Measurements from ENCODE around the gene KCNG2. TPM values are rescaled to one million over a fixed set of nuclear protein-coding genes. Genes with fewer than 3 reads are reported as not detected.
"Not testable (repeated sequence)": the region's sequence is repeated elsewhere in the genome, so short reads cannot be mapped to it uniquely, and the experiment has no call there.

KCNG2 gene
- total and polyA plus RNA-seq, 4 donors, result 0.03 to 0.23 (median 0.08) TPM; not detected in 1

- DNase-seq (ENCODE audit: low spot score), result no peak
- H3K36me3 ChIP-seq (ENCODE audit: control insufficient read depth in 4 of 4, insufficient read depth in 3 of 4, low read depth in 1 of 4, low read length in 3 of 4), result peaks cover 3 to 9% (median 5%) of the 10 kb centered on the region in 4 donors
- WGBS, result 94% methylated on average over 36 of the region's 36 CpGs
- H3K9me3 ChIP-seq (ENCODE audit: control insufficient read depth in 4 of 4, low read length in 3 of 4), result peaks cover 0 to 1% (median 0%) of the 10 kb centered on the region in 4 donors
- H3K9ac ChIP-seq (ENCODE audit: low read depth in 1 of 2, low read length in 2 of 2), result no peak overlapping the region
- H3K4me3 ChIP-seq (ENCODE audit: low read depth in 1 of 3, low read length in 3 of 3), result no peak overlapping the region
- no peak for TF ChIP-seq CTCF (IDR thresholded peaks at IDR 0.05; ENCODE audit: low read depth, low read length, missing input control)
- no peak for TF ChIP-seq RXRA (IDR thresholded peaks at IDR 0.05)
- no peaks in the 10 kb centered on the region for H3K27me3 ChIP-seq (ENCODE audit: control insufficient read depth in 4 of 4, insufficient read depth in 4 of 4, low read length in 3 of 4)
- H3K27ac ChIP-seq (ENCODE audit: low read depth in 1 of 2, low read length in 2 of 2), result no peak overlapping the region
- no peaks in the 10 kb centered on the region for H3K4me1 ChIP-seq (ENCODE audit: control insufficient read depth in 4 of 4, insufficient read depth in 4 of 4, low read length in 3 of 4)
Measured at GRCh38 chr18:79748321-79749180, 49.2 kb upstream of the KCNG2 start.

GRCh38 chr18:79749251-79750191, 48.2 kb upstream of the KCNG2 start:
- peaks cover 0 to 1% (median 0%) of the 10 kb centered on the region in 4 donors for H3K9me3 ChIP-seq (ENCODE audit: control insufficient read depth in 4 of 4, low read length in 3 of 4)
- no peak overlapping the region for H3K4me3 ChIP-seq (ENCODE audit: low read depth in 1 of 3, low read length in 3 of 3)
- no peak for DNase-seq (ENCODE audit: low spot score)
- TF ChIP-seq EGR1 (IDR thresholded peaks at IDR 0.05; ENCODE audit: low read depth in 2 of 2), result no peak
- no peak for TF ChIP-seq RAD21 (IDR thresholded peaks at IDR 0.05)
- no peaks in the 10 kb centered on the region for H3K27me3 ChIP-seq (ENCODE audit: control insufficient read depth in 4 of 4, insufficient read depth in 4 of 4, low read length in 3 of 4)
- H3K36me3 ChIP-seq (ENCODE audit: control insufficient read depth in 4 of 4, insufficient read depth in 3 of 4, low read depth in 1 of 4, low read length in 3 of 4), result peaks cover 7 to 17% (median 9%) of the 10 kb centered on the region in 4 donors
- H3K9ac ChIP-seq (ENCODE audit: low read depth in 1 of 2, low read length in 2 of 2), result no peak overlapping the region
- WGBS, result 91% methylated on average over 49 of the region's 49 CpGs
- no peak overlapping the region for H3K27ac ChIP-seq (ENCODE audit: low read depth in 1 of 2, low read length in 2 of 2)
- H3K4me1 ChIP-seq (ENCODE audit: control insufficient read depth in 4 of 4, insufficient read depth in 4 of 4, low read length in 3 of 4), result no peaks in the 10 kb centered on the region

- H3K27me3 ChIP-seq (ENCODE audit: control insufficient read depth in 4 of 4, insufficient read depth in 4 of 4, low read length in 3 of 4), result no peaks in the 10 kb centered on the region
- no peak for DNase-seq (ENCODE audit: low spot score)
- H3K9me3 ChIP-seq (ENCODE audit: control insufficient read depth in 4 of 4, low read length in 3 of 4), result peaks cover 0 to 1% (median 0%) of the 10 kb centered on the region in 4 donors
- peaks cover 6 to 27% (median 13%) of the 10 kb centered on the region in 4 donors for H3K36me3 ChIP-seq (ENCODE audit: control insufficient read depth in 4 of 4, insufficient read depth in 3 of 4, low read depth in 1 of 4, low read length in 3 of 4)
- no peak overlapping the region for H3K9ac ChIP-seq (ENCODE audit: low read depth in 1 of 2, low read length in 2 of 2)
- WGBS, result 63% methylated on average over 13 of the region's 13 CpGs
- TF ChIP-seq SP1 (IDR thresholded peaks at IDR 0.05) (no peak), TAF1 (conservative IDR thresholded peaks at IDR 0.05) (no peak), RXRA (IDR thresholded peaks at IDR 0.05) (no peak), ZBTB33 (IDR thresholded peaks at IDR 0.05) (no peak), FOXA1 (IDR thresholded peaks at IDR 0.05) (no peak), HNF4A (conservative IDR thresholded peaks at IDR 0.05) (peak in 1 of 2 donors; percentile 24), GABPA (IDR thresholded peaks at IDR 0.05 in 1 of 2, conservative IDR thresholded peaks at IDR 0.05 in 1 of 2) (no peak)
- H3K4me3 ChIP-seq (ENCODE audit: low read depth in 1 of 3, low read length in 3 of 3), result no peak overlapping the region
- H3K4me1 ChIP-seq (ENCODE audit: control insufficient read depth in 4 of 4, insufficient read depth in 4 of 4, low read length in 3 of 4), result no peaks in the 10 kb centered on the region
- no peak overlapping the region for H3K27ac ChIP-seq (ENCODE audit: low read depth in 1 of 2, low read length in 2 of 2)
Measured at GRCh38 chr18:79750980-79751571, 46.7 kb upstream of the KCNG2 start.

GRCh38 chr18:79751918-79752578, 45.7 kb upstream of the KCNG2 start:
- H3K27ac ChIP-seq (ENCODE audit: low read depth in 1 of 2, low read length in 2 of 2); DNase-seq (ENCODE audit: low spot score); H3K4me3 ChIP-seq (ENCODE audit: low read depth in 1 of 3, low read length in 3 of 3); H3K9ac ChIP-seq (ENCODE audit: low read depth in 1 of 2, low read length in 2 of 2); H3K27me3 ChIP-seq (ENCODE audit: control insufficient read depth in 4 of 4, insufficient read depth in 4 of 4, low read length in 3 of 4); H3K4me1 ChIP-seq (ENCODE audit: control insufficient read depth in 4 of 4, insufficient read depth in 4 of 4, low read length in 3 of 4); H3K9me3 ChIP-seq (ENCODE audit: control insufficient read depth in 4 of 4, low read length in 3 of 4): not testable (repeated sequence)
- WGBS, result 94% methylated on average over 17 of the region's 20 CpGs
- peaks cover 3 to 27% (median 13%) of the 10 kb centered on the region in 4 donors for H3K36me3 ChIP-seq (ENCODE audit: control insufficient read depth in 4 of 4, insufficient read depth in 3 of 4, low read depth in 1 of 4, low read length in 3 of 4)

GRCh38 chr18:79752946-79753345, 44.8 kb upstream of the KCNG2 start:
- not testable (repeated sequence) for H3K9ac ChIP-seq (ENCODE audit: low read depth in 1 of 2, low read length in 2 of 2); H3K4me1 ChIP-seq (ENCODE audit: control insufficient read depth in 4 of 4, insufficient read depth in 4 of 4, low read length in 3 of 4); H3K4me3 ChIP-seq (ENCODE audit: low read depth in 1 of 3, low read length in 3 of 3); H3K9me3 ChIP-seq (ENCODE audit: control insufficient read depth in 4 of 4, low read length in 3 of 4); H3K27me3 ChIP-seq (ENCODE audit: control insufficient read depth in 4 of 4, insufficient read depth in 4 of 4, low read length in 3 of 4); DNase-seq (ENCODE audit: low spot score); H3K27ac ChIP-seq (ENCODE audit: low read depth in 1 of 2, low read length in 2 of 2)
- peaks cover 3 to 24% (median 13%) of the 10 kb centered on the region in 4 donors for H3K36me3 ChIP-seq (ENCODE audit: control insufficient read depth in 4 of 4, insufficient read depth in 3 of 4, low read depth in 1 of 4, low read length in 3 of 4)
- WGBS, result 90% methylated on average over 6 of the region's 8 CpGs

All from liver (tissue), 9 donors.